Osteoblast (primary cell): Measurements from ENCODE around the gene DECR2. TPM values are rescaled to one million over a fixed set of nuclear protein-coding genes. Genes with fewer than 3 reads are reported as not detected.

Experiments used
- DNase-seq: peaks from one replicate; pipeline ENCODE4 v3.0.0; 2011; ENCODE audit warnings: low spot score, mixed read lengths; ENCODE audit not compliant: insufficient read length; ENCODE audit errors: missing footprints
- H2AFZ ChIP-seq: 2 replicates; pipeline ENCODE4 v1.6.0; 2011; ENCODE audit warnings: mild to moderate bottlenecking, low read length
- H3K27ac ChIP-seq: 2 replicates; pipeline ENCODE4 v1.5.1; 2011; ENCODE audit warnings: mild to moderate bottlenecking, low read depth, low read length, moderate library complexity
- H3K27me3 ChIP-seq: 2 replicates; pipeline ENCODE4 v1.6.0; 2012; ENCODE audit warnings: mild to moderate bottlenecking, control low read depth, inconsistent platforms, low read length, moderate library complexity; ENCODE audit not compliant: insufficient read depth
- H3K36me3 ChIP-seq: 2 replicates; pipeline ENCODE4 v1.5.1; 2011; ENCODE audit warnings: mild to moderate bottlenecking, low read length, control low read depth, moderate library complexity; ENCODE audit not compliant: insufficient read depth
- H3K4me1 ChIP-seq: 2 replicates; pipeline ENCODE4 v1.5.1; 2011; ENCODE audit warnings: mild to moderate bottlenecking, low read length, control low read depth, moderate library complexity; ENCODE audit not compliant: insufficient read depth
- H3K4me2 ChIP-seq: 2 replicates; pipeline ENCODE4 v1.6.0; 2011; ENCODE audit warnings: mild to moderate bottlenecking, low read length; ENCODE audit not compliant: insufficient read depth
- H3K4me3 ChIP-seq: fragments of 200-600 bp; sonication (generic); 3 replicates; pipeline ENCODE4 v1.5.1; 2012; ENCODE audit warnings: mild to moderate bottlenecking, low read length, inconsistent platforms; ENCODE audit not compliant: insufficient read depth
- H3K79me2 ChIP-seq: 2 replicates; pipeline ENCODE4 v1.6.0; 2012; ENCODE audit warnings: mild to moderate bottlenecking, low read length, control low read depth, inconsistent platforms; ENCODE audit not compliant: insufficient read depth
- H3K9me3 ChIP-seq: 2 replicates; pipeline ENCODE4 v1.5.1; 2011; ENCODE audit warnings: low read depth, low read length, control low read depth
- H4K20me1 ChIP-seq: 2 replicates; pipeline ENCODE4 v1.6.0; 2012; ENCODE audit warnings: mild to moderate bottlenecking, low read length, control low read depth; ENCODE audit not compliant: insufficient read depth
- total RNA-seq: library from RNA; depleted of rRNA; stranded (reverse); fragments of >200 nt; gene quantifications from 2 replicates; pipeline ENCODE4 v1.2.3, GENCODE V29; 2012
- TF ChIP-seq, protein P1 (sequence below): IDR thresholded peaks from 2 replicates; pipeline ENCODE4 v1.5.1; 2011; ENCODE audit warnings: mild to moderate bottlenecking, low read depth, low read length, moderate library complexity; ENCODE audit errors: extremely low read depth

Gene DECR2
- total RNA-seq, 1 donor = 18.1 TPM

GRCh38 chr16:430904-431303, 29.2 kb downstream of the DECR2 start:
- Histone ChIP-seq H3K36me3 (no peaks in the 10 kb centered on the region), H3K27me3 (no peaks in the 10 kb centered on the region), H3K4me3 (no peak overlapping the region), H3K4me2 (no peak overlapping the region), H3K4me1 (peaks cover 10% of the 10 kb centered on the region), H4K20me1 (peaks cover 36% of the 10 kb centered on the region), H3K79me2 (peaks cover 69% of the 10 kb centered on the region), H3K27ac (no peak overlapping the region), H2AFZ (no peak overlapping the region), H3K9me3 (no peaks in the 10 kb centered on the region)
- DNase-seq = peak; percentile 38
- TF ChIP-seq, protein P1, sequence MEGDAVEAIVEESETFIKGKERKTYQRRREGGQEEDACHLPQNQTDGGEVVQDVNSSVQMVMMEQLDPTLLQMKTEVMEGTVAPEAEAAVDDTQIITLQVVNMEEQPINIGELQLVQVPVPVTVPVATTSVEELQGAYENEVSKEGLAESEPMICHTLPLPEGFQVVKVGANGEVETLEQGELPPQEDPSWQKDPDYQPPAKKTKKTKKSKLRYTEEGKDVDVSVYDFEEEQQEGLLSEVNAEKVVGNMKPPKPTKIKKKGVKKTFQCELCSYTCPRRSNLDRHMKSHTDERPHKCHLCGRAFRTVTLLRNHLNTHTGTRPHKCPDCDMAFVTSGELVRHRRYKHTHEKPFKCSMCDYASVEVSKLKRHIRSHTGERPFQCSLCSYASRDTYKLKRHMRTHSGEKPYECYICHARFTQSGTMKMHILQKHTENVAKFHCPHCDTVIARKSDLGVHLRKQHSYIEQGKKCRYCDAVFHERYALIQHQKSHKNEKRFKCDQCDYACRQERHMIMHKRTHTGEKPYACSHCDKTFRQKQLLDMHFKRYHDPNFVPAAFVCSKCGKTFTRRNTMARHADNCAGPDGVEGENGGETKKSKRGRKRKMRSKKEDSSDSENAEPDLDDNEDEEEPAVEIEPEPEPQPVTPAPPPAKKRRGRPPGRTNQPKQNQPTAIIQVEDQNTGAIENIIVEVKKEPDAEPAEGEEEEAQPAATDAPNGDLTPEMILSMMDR = no peak

DNA sequence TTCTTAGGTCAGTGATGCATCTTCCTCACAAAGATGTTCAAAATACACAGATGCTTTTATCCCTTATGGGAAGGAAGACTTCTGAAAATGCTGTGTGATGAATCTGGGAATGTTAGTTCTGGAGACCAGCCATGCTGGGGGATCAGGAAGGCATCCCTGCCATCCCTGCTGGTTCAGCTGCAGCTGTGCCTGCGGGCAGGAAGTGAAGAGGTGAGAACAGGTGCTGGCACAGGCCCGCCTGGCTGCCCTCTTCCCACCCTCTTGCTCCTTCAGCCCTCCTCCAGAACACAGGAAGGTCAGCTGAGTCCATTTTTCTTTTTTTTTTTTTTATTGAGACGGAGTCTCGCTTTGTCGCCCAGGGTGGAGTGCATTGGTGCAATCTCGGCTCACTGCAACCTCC, 38.9 kb downstream of the DECR2 start:
- Histone ChIP-seq H3K27ac (no peak overlapping the region), H3K27me3 (no peaks in the 10 kb centered on the region), H2AFZ (no peak overlapping the region), H4K20me1 (peaks cover 48% of the 10 kb centered on the region), H3K4me1 (peaks cover 9% of the 10 kb centered on the region), H3K79me2 (peaks cover 69% of the 10 kb centered on the region), H3K4me2 (no peak overlapping the region), H3K9me3 (no peaks in the 10 kb centered on the region), H3K36me3 (no peaks in the 10 kb centered on the region), H3K4me3 (no peak overlapping the region)
- peak; percentile 67 for DNase-seq
- TF ChIP-seq, protein P1 = no peak

- Histone ChIP-seq H2AFZ (no peak overlapping the region), H3K79me2 (peaks cover 71% of the 10 kb centered on the region), H3K36me3 (no peaks in the 10 kb centered on the region), H3K4me2 (no peak overlapping the region), H4K20me1 (peaks cover 51% of the 10 kb centered on the region), H3K4me3 (no peak overlapping the region), H3K9me3 (no peaks in the 10 kb centered on the region), H3K27me3 (no peaks in the 10 kb centered on the region), H3K27ac (no peak overlapping the region), H3K4me1 (peaks cover 9% of the 10 kb centered on the region)
- no peak for DNase-seq
- TF ChIP-seq, protein P1 = no peak
Measured at GRCh38 chr16:441447-441846, 39.8 kb downstream of the DECR2 start.

DNA sequence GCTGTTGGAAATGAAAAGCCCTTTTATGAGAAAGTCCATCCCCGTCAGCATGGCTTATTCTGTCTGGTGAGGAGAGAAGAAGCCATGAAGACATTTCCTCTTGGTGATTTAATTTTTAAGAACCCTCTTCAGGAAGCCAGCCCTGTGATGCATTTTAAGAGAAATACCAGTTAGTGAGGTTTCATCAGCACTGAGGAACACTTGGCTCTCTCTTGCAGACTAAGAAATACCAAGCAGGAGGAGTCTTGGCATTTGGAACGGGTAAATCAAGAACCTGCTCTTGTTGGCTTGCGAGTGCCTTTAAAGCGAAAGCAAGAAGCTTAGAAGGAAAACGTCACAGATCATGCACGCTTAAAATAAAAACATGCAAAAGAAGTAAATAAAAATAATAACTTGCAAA, 41.3 kb downstream of the DECR2 start:
- H4K20me1 ChIP-seq = peaks cover 48% of the 10 kb centered on the region
- no peak overlapping the region for H2AFZ ChIP-seq
- H3K4me3 ChIP-seq = peak overlapping the region; percentile 34
- peaks cover 69% of the 10 kb centered on the region for H3K79me2 ChIP-seq
- H3K4me1 ChIP-seq = peaks cover 9% of the 10 kb centered on the region
- TF ChIP-seq, protein P1 = no peak
- H3K9me3 ChIP-seq = no peaks in the 10 kb centered on the region
- H3K27me3 ChIP-seq = no peaks in the 10 kb centered on the region
- no peaks in the 10 kb centered on the region for H3K36me3 ChIP-seq
- H3K4me2 ChIP-seq = peak overlapping the region; percentile 69
- DNase-seq = peak; percentile 90
- H3K27ac ChIP-seq = peak overlapping the region; percentile 49
